Measurements from ENCODE around the gene CFAP65.

GRCh38 chr2:219017201-219017931 is 23.9 kb downstream of the CFAP65 start:
- TF ChIP-seq POLR2A (IDR thresholded peaks at IDR 0.05) (no peak), CTCF (IDR thresholded peaks at IDR 0.05) (no peak), POLR2AphosphoS5 (IDR thresholded peaks at IDR 0.05) (no peak), EP300 (IDR thresholded peaks at IDR 0.05) (no peak)
